Upper lobe of right lung (tissue), 1 donor: ENCODE results near the gene MCEMP1. TPM values are rescaled to one million over a fixed set of nuclear protein-coding genes. Genes with fewer than 3 reads are reported as not detected.

Source experiments
- ATAC-seq: fragments of 200-7000 bp; cut with Tn5 transposase; one replicate; pipeline ENCODE4 v1.9.1; 2020; ENCODE audit warnings: mild to moderate bottlenecking, moderate library complexity
- DNase-seq: peaks from one replicate; pipeline ENCODE4 v3.0.0-alpha.2; 2020
- H3K27ac ChIP-seq: fragments of 200-600 bp; one replicate; pipeline ENCODE4 v1.8.0; 2022
- H3K27me3 ChIP-seq: fragments of 200-600 bp; one replicate; pipeline ENCODE4 v1.8.0; 2022; ENCODE audit warnings: mild to moderate bottlenecking
- H3K36me3 ChIP-seq: fragments of 200-600 bp; one replicate; pipeline ENCODE4 v1.8.0; 2022
- H3K4me1 ChIP-seq: fragments of 200-600 bp; one replicate; pipeline ENCODE4 v1.8.0; 2022
- H3K4me3 ChIP-seq: fragments of 200-600 bp; one replicate; pipeline ENCODE4 v1.8.0; 2022; ENCODE audit warnings: mild to moderate bottlenecking
- H3K9me3 ChIP-seq: fragments of 200-600 bp; one replicate; pipeline ENCODE4 v1.8.0; 2022
- CTCF ChIP-seq: fragments of 200-600 bp; IDR thresholded peaks from one replicate; pipeline ENCODE4 v1.8.0; 2022; ENCODE audit warnings: antibody characterized with exemption
- intact Hi-C: fragments of 100-400 bp; cut with DNase I; formaldehyde crosslinking; loops from one replicate; pipeline ENCODE4 v1.11.0; 2022
- total RNA-seq: library from RNA; stranded (reverse); fragmentation: NEBNext Ultra II Directional; extraction: Animal tissue kit (Norgen Biotek cat#: 25700); gene quantifications from one replicate; pipeline ENCODE4 v1.2.1, GENCODE V29; 2021
- donor health status: DM: no; HTN: yes; CAD: no; lungs with severe emphysema.

MCEMP1 gene
- total RNA-seq, 1 donor from 2014 or later: 97.9 TPM

GRCh38 chr19:7662657-7663056 is 14.2 kb upstream of the MCEMP1 start:
- Histone ChIP-seq H3K27ac (no peak overlapping the region), H3K4me1 (peaks cover 7% of the 10 kb centered on the region), H3K4me3 (no peak overlapping the region), H3K36me3 (no peaks in the 10 kb centered on the region), H3K27me3 (peaks cover 5% of the 10 kb centered on the region), H3K9me3 (no peaks in the 10 kb centered on the region)
- intact Hi-C loops: no loop called here
- TF ChIP-seq CTCF: no peak
- ATAC-seq (no peak), DNase-seq (no peak)

GRCh38 chr19:7663706-7664105 is 13.2 kb upstream of the MCEMP1 start:
- TF ChIP-seq CTCF: no peak
- DNase-seq (no peak), ATAC-seq (no peak)
- Histone ChIP-seq H3K4me1 (no peaks in the 10 kb centered on the region), H3K27me3 (peaks cover 5% of the 10 kb centered on the region), H3K36me3 (no peaks in the 10 kb centered on the region), H3K4me3 (no peak overlapping the region), H3K27ac (no peak overlapping the region), H3K9me3 (no peaks in the 10 kb centered on the region)
- intact Hi-C loops: no loop called here

GRCh38 chr19:7665076-7665475 is 11.8 kb upstream of the MCEMP1 start:
- Histone ChIP-seq H3K27ac (no peak overlapping the region), H3K9me3 (no peaks in the 10 kb centered on the region), H3K36me3 (no peaks in the 10 kb centered on the region), H3K4me3 (no peak overlapping the region), H3K27me3 (peaks cover 13% of the 10 kb centered on the region), H3K4me1 (no peaks in the 10 kb centered on the region)
- intact Hi-C loops: no loop called here
- no peak for TF ChIP-seq CTCF
- DNase-seq (no peak), ATAC-seq (no peak)

GRCh38 chr19:7668842-7669241 is 8.0 kb upstream of the MCEMP1 start, which contains the start of gene RETN:
Gene RETN, plus strand, starts transcription at chr19:7669049. Its CDS starts 278 bp downstream, at chr19:7669327.
- no peak within 1 kb of the TSS for H3K27ac ChIP-seq
- no peak within 1 kb of the TSS for H3K4me3 ChIP-seq
- peak; percentile 8 for ATAC-seq

GRCh38 chr19:7669641-7670040 is 7.2 kb upstream of the MCEMP1 start:
- Histone ChIP-seq H3K27me3 (peaks cover 22% of the 10 kb centered on the region), H3K4me3 (no peak overlapping the region)
- intact Hi-C loops: no loop called here

More at GRCh38 chr19:7668842-7669241, 8.0 kb upstream of the MCEMP1 start, which contains the start of gene RETN:
- Histone ChIP-seq H3K36me3 (no peaks in the 10 kb centered on the region), H3K4me1 (no peaks in the 10 kb centered on the region), H3K27me3 (peaks cover 22% of the 10 kb centered on the region), H3K9me3 (no peaks in the 10 kb centered on the region)
- no peak for DNase-seq
- no peak for TF ChIP-seq CTCF
- intact Hi-C loops: no loop called here

More at GRCh38 chr19:7669641-7670040, 7.2 kb upstream of the MCEMP1 start:
- no peaks in the 10 kb centered on the region for H3K36me3 ChIP-seq
- ATAC-seq (no peak), DNase-seq (no peak)
- H3K9me3 ChIP-seq: no peaks in the 10 kb centered on the region
- H3K27ac ChIP-seq: no peak overlapping the region
- H3K4me1 ChIP-seq: no peaks in the 10 kb centered on the region
- TF ChIP-seq CTCF: no peak
